ENCODE measurements around the gene THOC1.

THOC1 gene

GRCh38 chr18:213966-214365, 53.9 kb downstream of the THOC1 start:
- DNase-seq (ENCODE audit: low spot score) = no peak

GRCh38 chr18:213505-213904, 54.3 kb downstream of the THOC1 start:
- DNase-seq (ENCODE audit: low spot score) = no peak

DNA sequence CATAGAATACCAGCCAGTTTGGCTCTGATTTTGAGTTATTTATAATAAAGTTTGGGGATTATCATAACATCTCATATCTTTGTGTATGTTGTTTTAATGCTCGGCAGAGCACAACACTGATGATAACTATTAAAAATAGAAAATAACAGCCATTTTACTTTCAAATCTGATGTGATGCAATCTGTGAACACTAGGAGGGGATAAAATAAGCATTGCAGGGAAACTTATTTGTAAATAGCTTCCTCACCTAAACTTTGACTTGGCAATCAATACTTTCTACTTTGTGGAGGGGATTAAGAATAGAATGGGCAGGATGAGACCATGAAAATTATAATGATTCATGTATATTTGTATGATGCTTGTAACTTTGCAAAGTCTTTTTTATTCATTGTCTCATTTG, 55.1 kb downstream of the THOC1 start:
- no peak for DNase-seq (ENCODE audit: low spot score)

DNA sequence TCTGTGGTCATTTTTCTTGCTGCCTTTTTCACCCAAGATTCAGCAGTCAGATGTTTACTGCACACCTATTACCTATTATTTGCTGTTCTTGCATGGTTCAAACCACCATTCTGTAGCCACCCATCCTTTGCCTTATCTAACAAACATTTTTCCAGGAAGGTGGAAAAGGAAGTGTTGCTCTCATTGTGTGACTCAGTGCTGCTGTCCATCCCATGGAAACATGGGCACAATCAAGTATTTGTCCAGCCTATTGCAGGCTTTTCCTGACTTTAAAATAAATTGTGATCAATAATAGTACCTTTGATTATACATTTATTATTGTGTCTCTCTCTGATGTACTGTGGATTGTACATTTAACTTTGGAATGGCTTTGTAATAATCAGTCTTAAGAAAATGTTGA, 56.3 kb downstream of the THOC1 start:
- DNase-seq (ENCODE audit: low spot score) = no peak

GRCh38 chr18:210733-211132, 57.1 kb downstream of the THOC1 start:
- DNase-seq (ENCODE audit: low spot score) = no peak

DNA sequence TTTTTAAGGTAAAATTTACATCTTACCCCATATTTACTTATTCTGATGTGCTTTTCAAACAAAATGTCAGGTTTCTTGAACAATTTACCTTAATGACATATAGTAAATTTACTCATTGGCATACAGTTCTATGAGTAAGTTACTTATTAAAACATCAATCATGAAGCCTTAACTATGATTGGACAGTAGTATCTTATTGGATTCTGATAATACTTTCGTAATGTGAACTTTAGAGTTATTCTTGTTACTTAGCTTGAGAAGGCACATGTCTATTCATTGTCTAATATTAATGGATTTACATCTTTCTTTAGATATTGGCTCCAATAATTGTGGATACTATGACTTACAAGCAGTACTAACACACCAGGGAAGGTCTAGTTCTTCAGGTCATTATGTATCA, 57.8 kb downstream of the THOC1 start:
- DNase-seq (ENCODE audit: low spot score) = no peak

GRCh38 chr18:199768-200167, 68.1 kb downstream of the THOC1 start:
- no peak for DNase-seq (ENCODE audit: low spot score)

DNA sequence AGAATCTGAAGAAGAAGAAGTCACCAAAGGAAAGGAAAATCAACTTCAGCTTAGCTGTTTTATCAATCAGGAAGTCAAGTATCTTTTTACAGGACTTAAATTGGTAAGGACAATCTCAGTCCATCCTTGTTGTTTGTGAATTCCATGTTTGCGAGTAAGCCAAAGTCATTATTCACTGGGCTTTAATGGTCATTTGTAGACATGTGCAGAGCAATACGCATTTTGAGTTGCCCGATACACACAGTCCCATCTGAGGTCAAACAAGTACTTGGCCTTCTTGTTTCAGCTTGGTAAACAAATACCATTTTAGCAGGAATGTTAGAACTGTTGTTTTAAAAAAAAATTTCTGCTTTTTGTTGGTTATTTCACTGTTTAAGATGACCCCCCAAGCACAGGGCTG, 68.6 kb downstream of the THOC1 start:
- DNase-seq (ENCODE audit: low spot score) = no peak

GRCh38 chr18:195651-196050, 72.2 kb downstream of the THOC1 start:
- no peak for DNase-seq (ENCODE audit: low spot score)

DNA sequence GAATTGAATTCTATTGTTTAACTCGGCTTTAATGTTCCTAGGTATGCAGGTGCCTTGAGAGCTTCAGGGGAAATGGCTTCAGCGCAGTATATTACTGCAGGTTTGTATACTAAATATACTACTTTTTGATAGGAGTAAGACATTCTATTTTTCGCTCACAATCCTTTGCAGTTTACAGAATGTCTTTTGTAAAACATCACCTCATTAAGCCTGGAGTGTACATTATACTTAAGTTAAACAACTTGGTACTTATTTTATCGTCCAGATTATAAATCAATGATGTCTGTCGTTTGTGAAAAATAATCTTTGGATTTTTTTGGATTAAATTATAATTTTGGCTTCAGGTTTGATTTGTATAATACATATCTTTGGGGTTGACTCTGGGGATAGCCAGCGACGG, 75.0 kb downstream of the THOC1 start:
- DNase-seq (ENCODE audit: low spot score) = no peak

DNA sequence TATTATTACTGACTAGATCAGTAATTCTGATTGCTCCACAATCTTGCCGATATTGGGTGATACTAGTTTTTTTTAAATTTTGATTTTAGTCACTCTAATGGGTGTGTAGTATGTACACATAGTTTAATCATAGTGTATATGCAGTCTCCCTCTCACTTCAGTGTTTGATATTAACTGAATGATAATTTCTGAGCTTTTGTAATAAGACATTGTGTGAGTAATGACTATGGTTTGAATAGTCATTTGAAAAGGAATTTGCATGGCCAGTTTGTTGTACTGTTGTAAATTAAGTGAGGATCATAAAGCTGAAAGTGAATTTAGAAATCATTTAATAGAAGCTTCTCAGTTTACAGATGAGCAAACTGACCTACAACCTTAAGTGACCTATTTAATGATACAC, 76.1 kb downstream of the THOC1 start:
- DNase-seq (ENCODE audit: low spot score) = no peak

GRCh38 chr18:189254-189653, 78.6 kb downstream of the THOC1 start:
- DNase-seq (ENCODE audit: low spot score) = no peak

- no peak for DNase-seq (ENCODE audit: low spot score)
Measured at GRCh38 chr18:183769-184168, 84.1 kb downstream of the THOC1 start.

GRCh38 chr18:181711-182110, 86.1 kb downstream of the THOC1 start:
- DNase-seq (ENCODE audit: low spot score) = no peak

DNA sequence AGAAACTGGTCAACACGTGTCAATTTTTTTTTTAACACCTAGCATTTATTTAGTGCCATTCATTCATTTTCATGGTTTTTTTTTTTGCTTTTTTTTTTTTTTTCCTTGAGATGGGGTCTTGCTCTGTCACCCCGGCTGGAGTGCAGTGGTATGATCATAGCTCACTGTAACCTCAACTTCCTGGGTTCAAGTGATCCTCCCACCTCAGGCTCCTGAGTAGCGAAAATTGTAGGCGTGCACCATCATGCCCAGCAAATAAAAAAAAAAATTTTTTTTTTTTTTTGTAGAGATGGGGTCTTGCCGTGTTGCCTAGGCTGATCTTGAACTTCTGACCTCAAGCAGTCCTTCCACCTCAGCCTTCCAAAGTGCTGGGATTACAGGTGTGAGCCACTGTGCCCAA, 88.3 kb downstream of the THOC1 start:
- DNase-seq (ENCODE audit: low spot score) = no peak

GRCh38 chr18:172361-172760, 95.5 kb downstream of the THOC1 start:
- DNase-seq (ENCODE audit: low spot score) = no peak

Data from SK-N-DZ (cell line).